ENCODE results near the gene FTO.

FTO gene

DNA sequence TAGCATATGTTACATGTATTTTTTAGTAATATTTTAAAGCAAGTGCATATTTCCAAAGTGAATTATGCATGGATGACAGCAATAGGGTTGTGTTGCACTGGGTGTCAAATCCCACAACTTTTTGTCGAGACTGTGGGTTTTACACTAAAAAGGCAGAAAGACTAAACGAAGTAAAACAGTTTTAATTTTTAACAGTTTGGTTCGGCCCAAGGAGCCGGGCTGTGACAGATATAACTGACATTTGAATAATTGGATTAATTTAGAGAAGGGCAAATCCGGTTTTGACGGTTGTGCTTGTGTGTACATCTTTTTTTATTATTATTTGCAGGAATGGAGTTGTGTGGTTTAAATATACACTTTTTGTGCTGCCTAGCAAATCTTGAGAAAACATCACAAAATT lies 263.6 kb downstream of the FTO start:
- no peak for DNase-seq (ENCODE audit: low spot score)

DNA sequence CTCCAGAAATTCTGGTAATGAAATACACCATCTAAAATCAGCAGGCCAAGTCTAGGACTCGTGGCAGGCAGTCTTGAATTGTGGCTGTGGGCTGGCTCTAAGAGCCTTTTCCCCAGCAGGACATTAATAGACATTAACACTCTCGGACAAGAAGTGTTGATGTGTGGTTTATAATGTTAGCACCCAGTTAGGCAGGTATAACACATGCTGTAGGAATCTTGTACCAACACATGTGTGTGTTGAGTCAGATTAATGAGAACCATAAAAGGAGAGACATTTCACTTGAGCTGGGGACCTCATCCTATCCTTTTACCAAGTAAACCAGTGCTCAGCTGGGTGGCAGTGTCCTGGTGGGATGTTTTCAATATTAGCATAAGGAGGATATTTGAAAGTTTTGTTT lies 264.5 kb downstream of the FTO start:
- DNase-seq (ENCODE audit: low spot score), result no peak

DNA sequence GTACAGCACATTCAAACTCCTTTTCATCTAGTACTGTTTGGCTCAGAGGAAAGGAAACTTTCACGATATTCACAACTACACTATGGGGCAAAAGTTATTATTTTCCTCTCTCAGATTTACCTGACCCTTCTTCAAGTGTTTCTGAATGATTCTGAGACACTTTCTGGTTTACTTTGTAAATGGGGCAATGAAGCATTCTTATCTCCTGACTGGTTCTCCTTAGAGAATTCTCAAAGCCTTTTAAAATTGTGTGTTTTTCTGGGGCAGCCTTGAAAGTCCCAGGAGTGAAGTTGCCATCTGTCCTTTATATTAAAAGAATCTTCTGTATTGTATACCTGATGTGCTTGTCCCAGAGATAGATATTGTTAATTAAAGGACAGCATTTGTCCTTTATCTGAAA lies 264.9 kb downstream of the FTO start:
- no peak for DNase-seq (ENCODE audit: low spot score)

DNA sequence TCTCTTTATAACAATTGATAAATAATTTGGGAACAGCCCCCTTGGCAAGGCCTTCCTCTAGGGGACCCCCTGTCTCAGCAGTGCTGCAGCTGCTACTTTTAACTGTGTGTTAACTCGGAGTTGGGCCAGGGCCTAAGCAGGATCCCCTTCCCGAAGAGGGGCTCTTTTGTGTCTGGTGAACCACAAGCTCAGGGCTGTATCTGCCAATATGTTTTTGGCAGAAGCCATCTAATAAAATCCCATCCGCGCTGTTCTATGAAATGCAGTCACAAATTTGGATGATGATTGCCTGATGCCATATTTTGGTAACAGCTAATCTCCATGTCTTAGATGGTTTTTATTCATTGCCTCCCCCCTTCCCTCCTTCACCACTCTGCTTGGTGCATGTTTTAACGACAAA lies 267.7 kb downstream of the FTO start:
- no peak for DNase-seq (ENCODE audit: low spot score)

DNA sequence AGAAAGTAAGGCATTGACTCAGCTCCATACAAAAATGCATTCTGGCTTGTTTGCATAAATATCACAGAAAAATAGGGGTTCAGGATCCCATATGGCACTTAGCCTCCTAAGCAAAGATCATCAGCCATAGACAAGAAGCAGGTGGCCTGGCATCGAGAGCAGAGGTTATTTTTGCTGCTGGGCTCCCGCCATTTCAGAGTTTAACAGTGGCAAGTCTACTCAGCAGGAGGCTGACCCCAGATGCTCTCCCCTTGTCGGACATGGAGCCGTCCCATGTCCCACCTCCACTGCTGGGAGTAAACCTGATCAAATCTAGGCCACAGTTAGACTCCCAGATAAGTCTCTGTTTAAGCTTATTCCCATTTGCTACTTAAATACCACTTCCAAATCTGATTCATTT lies 269.1 kb downstream of the FTO start:
- DNase-seq (ENCODE audit: low spot score), result no peak

DNA sequence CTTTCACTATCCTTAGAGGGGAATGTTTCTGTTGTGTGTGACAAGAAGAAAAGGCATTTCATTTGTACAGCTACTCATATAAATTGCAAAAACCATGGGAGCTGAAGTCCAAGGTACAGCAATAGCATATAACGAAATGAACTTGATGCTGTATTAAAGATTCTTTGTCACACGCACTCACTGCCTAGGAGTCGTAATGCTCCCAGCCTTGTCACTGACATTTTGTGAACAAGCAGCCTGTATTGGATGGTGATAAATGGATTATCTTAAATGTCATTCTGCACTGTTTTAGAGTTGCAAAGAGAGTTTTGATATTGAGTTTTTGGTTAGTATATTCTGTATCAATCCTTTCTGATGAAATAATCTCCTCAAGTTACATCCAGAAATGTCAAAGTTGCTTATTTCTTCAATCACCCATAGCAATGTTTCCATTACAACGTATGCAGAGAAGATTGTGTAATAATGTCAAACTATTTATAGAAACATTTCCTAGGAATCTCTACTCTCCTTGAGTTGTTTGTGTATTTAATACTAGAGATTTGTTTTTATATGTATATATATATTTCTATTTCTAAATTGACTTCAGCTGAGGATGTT lies 270.6 kb downstream of the FTO start:
- no peak for DNase-seq (ENCODE audit: low spot score)

DNA sequence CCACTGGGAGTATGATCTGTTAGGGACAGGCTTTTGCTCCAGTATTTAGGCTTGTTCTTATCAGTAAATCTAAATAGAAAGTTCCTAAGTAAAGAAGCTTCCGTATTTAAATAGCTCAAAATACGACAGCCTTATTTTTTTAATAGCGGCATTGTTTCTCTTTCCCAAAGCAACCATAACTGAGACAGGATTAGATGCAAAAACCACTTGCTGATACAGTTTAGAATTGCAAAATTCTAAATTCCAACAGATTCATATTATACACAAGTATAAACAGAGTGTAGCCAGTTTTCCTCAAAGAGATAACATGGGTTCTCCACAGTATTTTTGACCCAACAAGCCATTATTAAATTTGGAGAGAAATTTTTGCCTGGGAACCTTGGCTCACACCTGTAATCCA lies 276.7 kb downstream of the FTO start:
- DNase-seq (ENCODE audit: low spot score), result no peak

DNA sequence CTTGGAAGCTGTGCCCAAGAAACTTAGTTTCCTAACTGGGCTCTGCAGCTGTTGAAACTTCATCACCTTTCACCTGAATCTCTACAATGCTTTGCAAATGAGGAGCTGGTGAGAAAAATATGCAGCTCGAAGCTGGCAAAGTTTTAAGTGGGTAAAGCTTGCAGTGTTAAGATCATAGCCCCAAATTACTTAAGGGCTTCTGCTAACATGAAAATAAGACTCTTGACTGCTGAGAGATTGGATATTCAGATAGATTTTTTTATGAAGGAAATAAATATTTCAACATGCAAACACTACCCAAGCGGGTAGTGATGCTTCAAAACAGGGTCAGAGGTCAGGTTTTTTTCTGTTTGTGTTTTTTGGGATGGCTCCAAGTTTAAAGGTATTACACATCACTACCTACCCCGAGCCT lies 278.7 kb downstream of the FTO start:
- DNase-seq (ENCODE audit: low spot score), result no peak

DNA sequence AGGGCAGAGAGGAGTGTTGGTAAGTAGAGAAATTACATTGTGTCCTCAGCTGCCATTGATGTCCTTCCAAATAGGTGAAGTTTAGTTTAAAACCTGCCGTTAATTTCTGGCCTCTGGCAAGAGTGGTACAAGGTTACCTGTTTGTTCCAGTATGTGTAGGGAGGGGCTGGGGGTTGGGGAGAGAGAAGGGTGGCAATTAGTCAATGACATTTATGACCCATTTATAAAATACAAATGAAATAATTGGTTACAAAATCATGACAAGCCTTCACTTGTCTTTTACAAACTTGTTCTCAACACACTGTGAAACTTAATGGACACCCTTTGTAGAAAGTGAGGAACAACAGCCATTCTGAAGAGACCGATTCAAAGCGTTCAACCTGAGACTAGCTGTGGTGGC lies 281.0 kb downstream of the FTO start:
- no peak for DNase-seq (ENCODE audit: low spot score)

DNA sequence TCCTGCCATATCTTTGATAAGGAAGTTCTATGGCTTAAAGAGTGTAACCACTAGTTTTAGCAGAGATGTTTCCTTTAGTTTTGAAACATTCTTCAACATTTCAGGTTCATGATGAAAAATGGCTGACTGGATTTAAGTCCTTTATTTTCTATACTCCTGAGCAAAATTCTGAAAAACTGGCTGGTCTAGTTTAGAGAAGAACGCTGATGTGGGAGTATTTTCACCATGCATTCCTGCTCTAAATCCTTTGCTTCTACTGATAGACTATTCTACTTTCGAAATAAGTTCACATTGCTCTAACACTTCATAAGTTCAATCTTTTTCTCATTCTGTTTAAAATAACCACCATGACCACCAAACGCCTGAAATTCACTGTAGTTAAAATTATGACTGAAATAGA lies 281.9 kb downstream of the FTO start:
- no peak for DNase-seq (ENCODE audit: low spot score)

DNA sequence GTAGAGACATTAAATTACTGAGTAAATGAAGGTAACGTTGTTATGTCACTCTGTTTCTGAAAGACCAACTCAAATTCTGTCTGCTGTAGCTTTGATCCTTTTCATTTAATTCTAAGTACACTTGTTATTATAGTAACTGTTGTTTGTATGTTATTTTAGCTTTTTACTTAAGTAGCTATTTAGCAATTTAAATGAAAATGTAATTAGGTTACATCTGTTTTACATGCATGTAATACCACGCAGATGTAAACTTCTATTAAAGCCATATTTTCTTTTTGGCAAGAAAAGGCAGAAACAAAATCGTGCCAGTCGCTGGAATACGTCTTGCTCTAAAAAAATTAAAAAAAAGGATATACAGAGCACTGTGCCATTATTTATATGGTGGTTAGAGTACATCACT lies 282.8 kb downstream of the FTO start:
- DNase-seq (ENCODE audit: low spot score), result no peak

DNA sequence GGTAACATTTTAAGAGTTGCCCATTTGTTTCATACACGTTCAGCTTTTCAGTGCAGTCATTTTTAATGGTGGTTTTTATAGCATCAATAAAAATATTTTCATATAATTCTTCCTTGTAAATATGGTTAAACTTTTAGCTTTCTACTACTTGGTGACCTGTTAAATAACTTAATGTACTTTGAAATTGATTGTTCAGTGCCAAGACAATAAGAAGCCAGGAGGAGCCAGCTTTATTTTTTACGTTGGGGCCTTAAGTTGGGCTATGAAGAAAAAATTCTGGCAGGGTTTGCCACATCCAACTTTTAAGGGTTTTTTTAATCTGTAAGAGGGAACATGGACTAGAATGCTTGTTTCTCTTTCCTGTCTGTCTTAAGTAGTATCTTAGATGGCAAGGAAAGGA lies 284.2 kb downstream of the FTO start:
- DNase-seq (ENCODE audit: low spot score), result no peak

DNA sequence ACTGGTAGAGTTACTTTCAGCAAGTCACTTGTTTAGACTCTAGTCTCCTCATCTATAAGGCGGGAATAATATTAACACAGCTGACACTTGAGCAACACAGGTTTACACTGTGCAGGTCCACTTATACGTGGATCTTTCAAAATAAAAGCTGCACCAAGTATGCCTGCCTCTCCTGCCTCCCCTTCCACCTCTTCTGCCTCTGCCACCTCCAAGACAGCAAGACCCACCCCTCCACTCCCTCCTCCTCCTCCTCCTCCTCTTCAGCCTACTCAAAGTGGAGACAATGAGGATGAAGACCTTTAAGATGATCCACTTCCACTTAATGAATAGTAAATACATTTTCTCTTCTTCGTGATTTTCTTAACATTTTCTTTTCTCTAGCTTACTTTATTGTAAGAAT lies 285.6 kb downstream of the FTO start:
- DNase-seq (ENCODE audit: low spot score), result no peak

DNA sequence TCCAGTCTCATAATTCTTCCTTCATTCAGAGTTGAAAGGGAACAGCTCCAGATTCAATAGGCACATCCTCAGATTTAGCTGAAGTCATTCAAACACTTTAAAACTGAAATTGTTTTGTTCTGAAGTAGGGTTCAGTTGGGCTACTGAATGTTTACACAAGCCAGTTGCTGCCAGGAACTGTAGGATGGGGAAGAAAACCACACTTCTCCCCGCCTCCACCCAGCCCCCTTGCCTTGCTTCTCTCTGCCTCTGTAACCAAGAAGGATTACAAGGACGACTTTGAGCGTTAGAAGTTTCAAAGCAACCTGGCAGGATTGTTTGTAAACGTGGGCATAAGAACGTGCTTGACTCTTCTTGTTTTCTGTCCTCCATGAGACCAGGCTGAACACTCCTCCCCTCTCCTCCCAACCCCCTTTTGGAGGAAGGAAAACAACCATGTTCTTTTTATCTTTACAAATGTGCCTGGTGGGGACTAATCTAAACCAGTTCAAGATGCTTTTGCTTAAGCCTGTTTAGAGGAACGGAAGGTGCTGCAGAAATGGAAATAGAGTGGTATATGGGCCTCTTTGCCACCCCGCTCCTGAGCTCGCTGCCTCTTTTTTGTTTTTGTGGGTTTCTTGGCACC lies 287.9 kb downstream of the FTO start:
- DNase-seq (ENCODE audit: low spot score), result no peak

DNA sequence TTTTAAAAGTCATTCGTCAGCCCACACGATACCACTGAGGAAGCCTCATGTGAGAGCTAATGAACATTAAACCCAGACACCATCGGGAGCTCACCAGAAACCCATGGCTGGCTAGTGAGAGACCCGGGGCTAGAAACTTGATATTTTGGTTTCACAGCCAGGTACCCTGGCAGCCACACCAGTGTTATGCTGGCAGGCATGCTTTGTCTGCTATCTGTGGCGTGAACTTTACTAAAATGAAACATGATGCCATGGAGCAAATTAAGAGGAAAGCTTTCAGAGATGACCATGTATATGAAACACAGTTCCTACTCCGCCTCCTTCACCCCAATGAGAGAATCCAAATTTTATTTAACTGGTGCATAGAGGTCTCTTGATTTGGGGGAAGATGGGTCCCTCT lies 291.4 kb downstream of the FTO start:
- no peak for DNase-seq (ENCODE audit: low spot score)

DNA sequence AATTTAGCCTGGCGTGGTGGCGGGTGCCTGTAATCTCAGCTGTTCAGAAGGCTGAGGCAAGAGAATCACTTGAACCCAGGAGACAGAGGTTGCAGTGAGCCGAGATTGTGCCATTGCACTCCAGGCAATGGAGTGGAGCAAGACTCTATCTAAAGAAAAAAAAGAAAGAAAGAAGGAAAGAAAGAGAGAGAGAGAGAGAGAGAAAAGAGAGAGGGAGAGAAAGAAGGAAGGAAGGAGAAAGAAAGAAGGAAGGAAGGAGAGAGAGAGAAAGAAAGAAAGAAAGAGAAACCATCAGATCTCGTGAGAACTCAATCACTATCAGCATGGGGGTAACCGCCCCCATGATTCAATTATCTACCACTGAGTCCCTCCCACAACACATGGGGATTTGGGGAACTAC lies 293.0 kb downstream of the FTO start:
- no peak for DNase-seq (ENCODE audit: low spot score)

DNA sequence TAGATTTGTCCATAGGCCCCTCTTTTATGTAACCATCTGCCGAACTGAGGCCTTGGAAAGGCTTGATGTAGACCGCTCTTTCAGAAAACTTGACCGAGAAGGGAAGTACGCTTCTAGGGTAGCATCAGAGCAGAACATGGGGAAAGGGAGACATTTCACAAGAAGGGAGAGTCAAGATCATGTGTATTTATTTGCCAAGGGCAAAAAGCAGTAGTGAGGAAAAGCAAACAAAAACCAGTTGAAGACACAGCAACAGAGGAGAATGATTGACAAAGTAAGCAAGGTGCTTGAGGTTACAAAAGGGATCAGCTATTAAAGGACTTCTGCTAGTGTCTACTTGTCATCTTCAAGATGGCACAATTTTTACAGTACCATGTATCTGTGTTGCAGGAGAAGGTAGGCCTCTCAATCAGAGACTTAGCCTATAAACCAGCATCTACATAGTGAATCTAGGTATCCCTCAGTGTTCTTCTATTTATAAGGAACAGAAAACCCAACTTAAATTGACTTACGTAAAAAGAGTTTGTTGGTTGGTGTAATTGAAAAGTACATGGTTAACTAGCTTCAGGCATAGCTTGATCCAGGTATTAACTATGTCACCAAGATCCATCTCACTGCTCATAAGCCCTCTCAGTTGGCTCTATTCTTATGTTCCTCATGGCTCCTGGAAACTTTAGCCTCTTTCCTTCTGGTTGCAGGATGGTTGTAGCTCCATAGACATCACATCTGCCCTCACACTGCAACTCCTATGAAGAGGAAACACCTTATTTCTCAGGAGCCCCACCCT lies 294.3 kb downstream of the FTO start:
- DNase-seq (ENCODE audit: low spot score), result no peak

DNA sequence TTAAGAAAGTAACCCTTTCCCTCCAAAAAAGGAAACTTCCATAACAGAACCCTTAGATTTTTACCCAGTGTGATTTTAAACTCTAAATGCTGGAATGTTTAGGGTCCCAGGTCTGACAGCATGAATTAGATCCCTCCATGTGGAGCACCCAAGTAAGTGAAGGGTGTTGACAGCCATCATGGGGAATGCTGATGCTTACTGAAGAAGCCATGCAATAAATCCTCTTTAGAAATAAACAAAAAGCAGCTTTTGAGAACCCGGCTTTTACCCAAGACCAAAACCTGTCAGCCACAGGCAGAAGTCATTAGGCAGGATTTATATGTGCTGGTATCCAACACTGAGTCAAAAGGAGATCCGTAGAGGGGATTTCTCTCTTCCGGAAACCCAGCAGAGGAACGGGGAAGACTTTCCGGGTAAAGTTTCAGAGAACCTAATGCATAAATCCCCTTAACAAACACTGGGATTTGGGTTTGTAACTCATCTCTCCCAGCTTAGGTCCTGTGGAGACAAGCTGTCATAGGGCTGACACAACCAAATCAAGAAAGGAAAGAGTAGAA lies 295.1 kb downstream of the FTO start:
- DNase-seq (ENCODE audit: low spot score), result no peak

DNA sequence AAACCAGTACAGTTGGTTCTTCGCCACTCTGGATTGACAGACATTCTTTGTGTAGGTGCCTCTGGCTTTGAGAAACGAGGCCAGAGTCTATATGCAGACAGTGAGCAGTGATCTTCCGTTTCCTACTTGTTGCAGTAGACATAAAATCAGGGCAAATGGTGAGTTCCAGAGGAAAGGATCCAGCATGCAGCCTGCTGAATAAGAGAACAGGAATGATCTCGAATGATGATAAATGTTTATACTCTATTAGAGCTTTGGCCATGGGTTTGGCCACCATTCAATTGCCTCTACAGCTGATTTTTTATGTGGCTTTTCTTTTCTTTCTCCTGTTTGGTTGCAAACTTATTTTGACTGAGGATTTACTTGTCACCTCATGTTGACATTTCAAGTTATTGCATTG lies 295.9 kb downstream of the FTO start:
- no peak for DNase-seq (ENCODE audit: low spot score)

DNA sequence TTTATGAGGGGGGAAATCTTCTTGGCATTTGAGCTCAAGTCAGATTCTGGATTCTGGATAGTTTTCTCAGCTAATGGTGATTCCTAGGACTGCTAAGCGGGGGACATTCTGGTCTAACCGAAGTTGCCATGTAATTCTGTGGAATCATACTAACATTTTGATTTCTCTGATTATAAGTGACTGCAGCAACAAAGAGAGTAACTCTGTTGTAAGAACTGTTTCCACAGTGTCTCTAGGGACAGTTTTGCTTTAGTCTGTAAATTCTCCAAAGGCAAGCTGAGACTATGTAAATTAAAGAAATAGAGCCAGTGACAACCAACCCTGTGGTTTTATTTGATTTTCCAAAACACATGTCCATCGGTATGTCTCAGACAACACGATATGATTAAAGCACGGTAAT lies 296.4 kb downstream of the FTO start:
- DNase-seq (ENCODE audit: low spot score), result no peak

DNA sequence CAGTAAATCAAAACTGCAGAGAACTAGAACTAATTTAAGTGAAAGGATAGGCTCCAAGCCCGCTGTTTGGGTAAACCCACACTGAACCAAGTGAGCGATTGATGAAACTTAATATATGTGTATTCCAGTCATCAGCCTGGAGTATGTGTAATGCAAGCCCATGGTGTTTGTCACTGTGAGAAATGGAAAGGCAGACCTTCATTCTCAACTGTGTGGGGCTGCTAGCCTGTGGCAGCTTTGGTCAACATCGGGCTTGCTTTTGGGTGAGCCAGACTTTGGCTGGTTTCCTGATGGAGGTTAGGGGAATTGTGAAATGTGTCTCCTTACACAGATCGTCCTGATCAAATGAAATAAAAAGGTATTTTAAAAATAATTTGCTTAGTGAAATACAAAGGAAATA lies 302.7 kb downstream of the FTO start:
- DNase-seq (ENCODE audit: low spot score), result no peak

DNA sequence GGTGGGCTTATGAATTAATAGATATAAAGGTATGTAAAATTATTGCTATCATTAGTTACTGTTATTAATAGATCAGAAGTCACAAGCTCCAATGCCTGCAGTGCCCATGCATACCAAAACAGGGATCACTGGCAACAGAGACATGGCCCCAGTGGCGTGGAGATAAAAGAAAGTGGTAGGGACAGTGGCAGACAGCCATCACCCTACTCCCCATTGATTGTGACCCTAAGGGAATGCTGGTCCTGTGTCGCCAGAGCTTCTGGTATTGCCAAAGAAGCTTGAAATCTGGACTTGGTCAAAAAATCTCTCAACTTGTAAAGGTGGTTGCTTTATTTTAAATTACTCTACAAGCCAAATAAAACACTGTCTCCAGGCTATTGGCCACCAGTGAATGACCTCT lies 303.5 kb downstream of the FTO start:
- DNase-seq (ENCODE audit: low spot score), result no peak

DNA sequence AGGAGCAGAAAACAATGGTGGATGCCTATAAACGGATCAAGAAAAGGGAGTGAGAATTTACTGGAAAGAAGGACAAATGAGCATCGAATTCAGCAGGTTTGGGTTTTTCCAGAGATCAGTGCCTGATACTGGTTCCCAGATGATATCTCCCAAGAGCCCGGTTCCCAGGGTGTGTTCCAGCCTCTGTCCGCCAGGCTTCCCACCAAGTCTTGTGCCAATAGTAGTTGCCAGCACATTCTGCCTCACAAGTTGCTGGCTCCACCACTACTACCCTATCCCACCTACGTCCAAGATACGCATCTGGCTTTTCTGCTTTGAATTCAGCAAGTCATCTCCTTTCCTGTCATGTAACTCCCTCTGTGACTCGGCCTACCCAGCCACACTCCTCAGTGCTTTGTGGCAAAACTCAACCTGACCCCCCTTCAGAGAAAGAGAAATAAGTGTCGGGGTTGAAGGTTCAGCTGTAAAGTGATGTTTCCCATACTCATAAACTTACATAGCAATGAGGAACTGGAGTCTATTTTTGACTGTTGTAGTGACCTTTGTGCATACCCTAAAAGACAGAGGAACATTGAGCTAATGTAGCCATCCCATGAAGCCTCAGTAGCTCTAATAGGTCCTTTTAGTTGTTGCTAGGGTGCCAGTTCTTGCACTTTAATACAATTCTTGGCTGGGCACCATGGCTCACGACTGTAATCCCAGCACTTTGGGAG lies 305.7 kb downstream of the FTO start:
- no peak for DNase-seq (ENCODE audit: low spot score)
